Measurements from ENCODE around the gene STX8. TPM values are rescaled to one million over a fixed set of nuclear protein-coding genes. Genes with fewer than 3 reads are reported as not detected.

The STX8 gene
- total RNA-seq, 1 experiment from 2014 or later: 50.3 TPM

GRCh38 chr17:9322326-9322725, 253.3 kb downstream of the STX8 start:
- in situ Hi-C loops (cut with HindIII; ENCODE audit: low pct_unique_long_range_greater_than_20kb, low sequenced_read_pairs): no loop called here
- BruUV-seq (replicated peaks): no TSS peak
- ATAC-seq (no peak), DNase-seq (ENCODE audit: low read depth, low spot score) (no peak)
- ChIA-PET POLR2A (no interaction called here), CTCF (no interaction called here)
- Histone ChIP-seq H3K36me3 (ENCODE audit: control insufficient read depth, insufficient read depth, low read length) (no peaks in the 10 kb centered on the region), H3K4me3 (ENCODE audit: low read depth in 2 of 2, low read length in 2 of 2) (no peak overlapping the region), H3K9me3 (ENCODE audit: control insufficient read depth, insufficient read depth, low read depth, low read length) (peaks cover 3% of the 10 kb centered on the region; the same call in 1 of the 2 replicates), H3K4me1 (ENCODE audit: control insufficient read depth, insufficient read depth, low read length) (no peaks in the 10 kb centered on the region), H3K27me3 (ENCODE audit: control insufficient read depth, insufficient read depth, low read length) (no peaks in the 10 kb centered on the region), H3K27ac (ENCODE audit: low read length) (no peak overlapping the region)
- TF ChIP-seq SIN3A (IDR thresholded peaks at IDR 0.05; ENCODE audit: borderline replicate concordance, insufficient read depth, low read depth, low read length) (no peak), POLR2AphosphoS5 (IDR thresholded peaks at IDR 0.05; ENCODE audit: low read depth, low read length) (no peak), TCF7L2 (IDR thresholded peaks at IDR 0.05; ENCODE audit: low read depth, low read length) (no peak), REST (IDR thresholded peaks at IDR 0.05; ENCODE audit: insufficient read depth in 1 of 2, low read depth in 2 of 2, low read length in 1 of 2) (no peak)
- TF ChIP-seq, protein P1, sequence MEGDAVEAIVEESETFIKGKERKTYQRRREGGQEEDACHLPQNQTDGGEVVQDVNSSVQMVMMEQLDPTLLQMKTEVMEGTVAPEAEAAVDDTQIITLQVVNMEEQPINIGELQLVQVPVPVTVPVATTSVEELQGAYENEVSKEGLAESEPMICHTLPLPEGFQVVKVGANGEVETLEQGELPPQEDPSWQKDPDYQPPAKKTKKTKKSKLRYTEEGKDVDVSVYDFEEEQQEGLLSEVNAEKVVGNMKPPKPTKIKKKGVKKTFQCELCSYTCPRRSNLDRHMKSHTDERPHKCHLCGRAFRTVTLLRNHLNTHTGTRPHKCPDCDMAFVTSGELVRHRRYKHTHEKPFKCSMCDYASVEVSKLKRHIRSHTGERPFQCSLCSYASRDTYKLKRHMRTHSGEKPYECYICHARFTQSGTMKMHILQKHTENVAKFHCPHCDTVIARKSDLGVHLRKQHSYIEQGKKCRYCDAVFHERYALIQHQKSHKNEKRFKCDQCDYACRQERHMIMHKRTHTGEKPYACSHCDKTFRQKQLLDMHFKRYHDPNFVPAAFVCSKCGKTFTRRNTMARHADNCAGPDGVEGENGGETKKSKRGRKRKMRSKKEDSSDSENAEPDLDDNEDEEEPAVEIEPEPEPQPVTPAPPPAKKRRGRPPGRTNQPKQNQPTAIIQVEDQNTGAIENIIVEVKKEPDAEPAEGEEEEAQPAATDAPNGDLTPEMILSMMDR (IDR thresholded peaks at IDR 0.05): no peak
- intact Hi-C loops (cut with micrococcal nuclease; ENCODE audit: unreplicated experiment): no loop called here

DNA sequence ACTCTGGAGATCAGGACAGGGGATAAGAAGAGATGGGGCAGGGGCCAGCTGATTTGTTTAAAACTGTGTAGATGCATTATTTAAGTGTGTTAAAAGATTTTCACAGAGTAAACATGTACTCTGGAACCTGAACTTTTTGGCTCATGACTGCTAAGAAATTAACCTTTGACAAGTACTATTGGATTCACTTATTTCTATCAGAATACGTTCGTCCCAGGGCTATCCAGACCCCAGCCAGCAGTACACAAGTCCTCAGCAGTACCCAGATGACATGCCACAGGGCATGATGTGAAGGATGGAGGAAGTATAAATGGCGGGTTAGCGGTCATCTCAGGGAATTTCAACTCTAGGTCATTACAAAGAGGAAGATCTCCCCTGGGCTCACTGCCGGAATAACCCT, 253.7 kb downstream of the STX8 start:
- intact Hi-C loops (cut with micrococcal nuclease; ENCODE audit: unreplicated experiment): no loop called here
- Histone ChIP-seq H3K36me3 (ENCODE audit: control insufficient read depth, insufficient read depth, low read length) (no peaks in the 10 kb centered on the region), H3K4me1 (ENCODE audit: control insufficient read depth, insufficient read depth, low read length) (no peaks in the 10 kb centered on the region), H3K4me3 (ENCODE audit: low read depth in 2 of 2, low read length in 2 of 2) (no peak overlapping the region), H3K9me3 (ENCODE audit: control insufficient read depth, insufficient read depth, low read depth, low read length) (peaks cover 3% of the 10 kb centered on the region; the same call in 1 of the 2 replicates), H3K27me3 (ENCODE audit: control insufficient read depth, insufficient read depth, low read length) (no peaks in the 10 kb centered on the region), H3K27ac (ENCODE audit: low read length) (no peak overlapping the region)
- BruUV-seq (replicated peaks): no TSS peak
- CTCF ChIA-PET: no interaction called here
- DNase-seq (ENCODE audit: low read depth, low spot score): no peak
- POLR2A ChIA-PET: no interaction called here
- TF ChIP-seq SIN3A (IDR thresholded peaks at IDR 0.05; ENCODE audit: borderline replicate concordance, insufficient read depth, low read depth, low read length): no peak
- TF ChIP-seq, protein P1 (IDR thresholded peaks at IDR 0.05): no peak
- no peak for TF ChIP-seq POLR2AphosphoS5 (IDR thresholded peaks at IDR 0.05; ENCODE audit: low read depth, low read length)
- no peak for TF ChIP-seq TCF7L2 (IDR thresholded peaks at IDR 0.05; ENCODE audit: low read depth, low read length)
- no peak for TF ChIP-seq REST (IDR thresholded peaks at IDR 0.05; ENCODE audit: insufficient read depth in 1 of 2, low read depth in 2 of 2, low read length in 1 of 2)
- in situ Hi-C loops (cut with HindIII; ENCODE audit: low pct_unique_long_range_greater_than_20kb, low sequenced_read_pairs): no loop called here
- no peak for ATAC-seq
